HK-2 (cell line): ENCODE data around the gene RPL13.

ENCODE experiments used
- DNase-seq: peaks from one replicate; pipeline ENCODE4 v3.0.0-alpha.2; 2018; ENCODE audit not compliant: unreplicated experiment

The RPL13 gene

GRCh38 chr16:89598199-89598598 is 37.7 kb downstream of the RPL13 start:
- DNase-seq: no peak

DNA sequence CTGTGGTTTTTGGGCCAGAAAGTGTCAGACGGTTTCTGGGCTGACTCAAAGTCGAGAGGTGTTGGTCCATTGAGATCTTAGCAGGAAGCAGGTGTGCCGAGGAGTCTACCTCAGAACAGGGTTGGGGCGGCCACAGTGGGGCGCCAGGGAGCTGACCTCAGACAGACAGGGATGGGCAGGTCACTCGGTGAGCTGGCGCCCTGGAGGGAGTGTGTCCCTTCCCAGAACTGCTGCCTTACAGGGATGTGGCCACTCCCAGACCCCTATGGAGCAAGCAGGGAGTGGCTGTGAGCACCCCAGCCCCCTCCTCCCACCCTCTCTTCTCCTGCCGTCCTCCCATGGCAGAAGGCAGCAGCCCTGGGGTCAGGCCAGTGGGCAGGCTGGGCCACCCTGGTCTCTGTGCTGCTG is 39.0 kb downstream of the RPL13 start:
- peak; percentile 77 for DNase-seq

- no peak for DNase-seq
These were observed 39.4 kb downstream of the RPL13 start for GRCh38 chr16:89599902-89600301.

- no peak for DNase-seq
These were observed 39.9 kb downstream of the RPL13 start for GRCh38 chr16:89600427-89600826.

DNA sequence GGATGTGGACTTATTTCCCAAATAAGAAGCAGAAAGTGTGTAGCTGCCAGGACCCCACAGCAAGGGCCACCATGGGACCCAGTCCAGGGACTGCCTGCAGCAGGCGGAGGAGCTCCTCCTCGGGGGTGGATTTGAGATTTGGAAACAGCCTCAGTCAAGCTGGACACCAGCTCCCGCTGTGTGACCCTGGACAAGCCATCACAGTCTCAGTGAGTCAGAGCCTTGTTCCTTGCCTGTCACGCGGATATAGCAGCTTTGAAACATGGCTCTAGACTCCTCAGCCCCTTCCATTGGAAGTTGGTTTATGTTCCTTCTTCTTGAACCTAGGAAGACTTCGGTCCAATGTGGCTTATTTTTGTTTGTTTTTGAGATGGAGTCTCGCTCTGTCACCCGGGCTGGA is 40.5 kb downstream of the RPL13 start:
- no peak for DNase-seq

GRCh38 chr16:89601906-89602272 is 41.4 kb downstream of the RPL13 start:
- DNase-seq: no peak

- peak; percentile 86 for DNase-seq
These were observed 41.9 kb downstream of the RPL13 start for GRCh38 chr16:89602273-89602951.

DNA sequence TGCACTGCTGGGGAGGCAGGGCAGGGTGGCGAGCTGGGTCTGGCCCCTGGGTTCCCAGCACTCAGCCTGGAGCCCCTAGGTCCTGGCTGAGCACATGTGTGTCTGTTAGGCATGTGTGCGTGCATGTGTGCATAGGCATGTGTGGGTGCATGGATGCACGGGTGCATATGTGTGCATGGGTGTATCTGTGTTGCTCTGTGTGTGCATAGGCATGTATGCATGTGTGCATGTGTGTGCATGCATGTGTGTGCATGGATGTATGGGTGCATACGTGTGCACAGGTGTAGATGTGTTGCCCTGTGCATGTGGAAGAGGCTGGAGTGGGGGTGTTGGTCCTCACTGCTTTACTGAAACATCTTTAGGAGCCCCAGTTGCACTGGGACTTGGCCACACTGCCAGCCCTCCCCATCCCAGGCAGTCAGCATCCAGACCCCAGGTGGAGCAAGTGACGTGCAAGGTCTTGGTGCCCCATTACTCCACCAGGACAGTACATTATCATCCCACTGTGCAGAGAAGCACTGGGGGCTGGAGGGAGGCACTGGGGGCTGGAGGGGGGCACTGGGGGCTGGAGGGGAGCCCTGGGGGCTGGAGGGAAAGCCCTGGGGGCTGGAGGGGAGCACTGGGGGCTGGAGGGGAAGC is 42.6 kb downstream of the RPL13 start:
- DNase-seq: no peak

DNA sequence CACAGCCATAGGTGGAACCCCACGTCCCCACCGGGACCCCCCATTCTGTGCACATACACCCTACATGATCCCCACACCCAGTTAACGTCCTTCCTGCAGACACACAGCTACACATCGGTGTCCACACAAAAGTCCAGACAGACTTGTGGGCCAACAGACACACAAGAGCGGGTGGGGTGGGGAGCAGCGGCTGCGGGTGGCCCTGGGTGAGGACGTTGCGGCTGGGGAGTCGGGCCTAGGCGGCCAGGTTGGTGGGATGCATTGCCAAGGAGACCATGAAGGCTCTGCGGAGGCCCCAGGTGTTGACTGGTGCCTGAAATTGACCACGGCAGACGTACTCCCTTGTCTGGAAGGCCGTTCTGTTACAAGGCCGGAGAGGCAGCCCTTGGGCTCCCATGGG is 44.3 kb downstream of the RPL13 start:
- no peak for DNase-seq

DNA sequence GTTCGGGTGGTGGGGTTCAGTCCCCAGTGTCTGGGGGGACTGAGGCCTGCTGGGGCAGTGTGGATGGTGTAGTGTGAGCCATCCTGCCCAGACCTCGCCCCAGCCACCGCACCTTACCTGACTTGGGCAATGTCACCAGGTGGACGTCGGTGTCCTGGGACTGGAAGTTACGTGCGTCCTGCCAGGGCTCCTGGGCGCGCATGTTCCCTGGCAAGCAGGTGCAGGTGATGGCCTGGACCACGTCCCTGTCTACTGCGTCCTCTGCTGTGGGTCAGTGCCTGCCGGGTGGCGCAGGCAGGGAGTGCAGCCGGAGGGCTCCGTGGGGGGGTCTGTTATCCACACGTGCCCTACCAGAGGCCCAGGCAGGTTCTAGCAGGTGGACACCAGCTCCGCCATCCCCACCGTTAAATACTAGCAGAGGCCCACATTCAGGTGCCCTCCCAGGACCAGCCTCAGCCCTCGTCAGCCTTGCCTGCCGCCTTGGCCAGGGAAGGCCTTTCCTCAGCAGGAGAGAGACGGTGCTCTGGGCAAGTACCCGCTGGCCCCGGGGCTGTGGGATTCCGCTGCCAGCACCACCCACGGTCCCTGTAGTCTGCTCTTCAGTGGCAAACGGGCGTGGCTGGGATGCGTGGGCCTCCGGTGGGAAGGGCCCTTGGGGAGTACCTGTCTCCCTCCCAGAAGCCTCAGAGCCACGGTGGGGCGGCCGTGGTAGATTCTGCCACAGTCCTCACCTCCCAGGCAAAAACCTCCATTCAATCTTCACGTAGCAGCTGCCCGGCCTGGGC is 44.9 kb downstream of the RPL13 start:
- no peak for DNase-seq

GRCh38 chr16:89606006-89606405 is 45.5 kb downstream of the RPL13 start:
- no peak for DNase-seq

DNA sequence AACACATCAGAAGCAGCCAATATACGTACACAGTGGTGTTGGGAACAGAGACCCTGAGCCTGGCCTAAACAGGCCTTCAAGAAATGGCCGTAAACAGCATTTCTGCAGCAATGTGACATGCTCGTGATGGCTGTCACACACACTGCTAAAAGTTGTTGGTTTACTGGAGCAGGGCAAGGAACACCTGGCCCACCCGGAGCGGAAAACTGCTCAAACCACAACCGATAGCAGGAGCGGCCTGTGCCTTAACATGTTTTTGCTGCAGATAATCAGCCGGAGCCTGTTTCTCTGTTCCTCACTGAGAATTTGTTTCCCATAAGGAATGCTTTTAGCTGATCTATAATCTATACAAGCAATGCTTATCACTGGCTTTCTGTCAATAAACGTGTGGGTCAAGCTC is 47.0 kb downstream of the RPL13 start:
- no peak for DNase-seq

- no peak for DNase-seq
These were observed 47.7 kb downstream of the RPL13 start for GRCh38 chr16:89607937-89608740.

DNA sequence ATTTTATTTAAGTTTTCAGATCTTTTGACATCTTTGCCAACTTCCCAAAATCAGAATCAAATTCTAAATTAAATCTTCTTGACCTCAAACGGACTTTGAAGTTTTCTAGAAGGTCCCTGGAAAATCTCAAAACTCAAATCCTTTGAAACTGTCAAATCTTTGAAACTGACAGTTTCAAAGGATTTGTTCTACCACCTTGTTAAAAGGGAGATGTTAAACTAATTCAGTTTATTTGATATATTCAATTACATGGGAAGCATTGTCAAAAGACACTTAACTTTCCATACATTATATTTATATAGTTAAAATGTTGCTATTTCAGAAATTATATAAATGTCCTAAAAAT is 49.6 kb downstream of the RPL13 start:
- no peak for DNase-seq

DNA sequence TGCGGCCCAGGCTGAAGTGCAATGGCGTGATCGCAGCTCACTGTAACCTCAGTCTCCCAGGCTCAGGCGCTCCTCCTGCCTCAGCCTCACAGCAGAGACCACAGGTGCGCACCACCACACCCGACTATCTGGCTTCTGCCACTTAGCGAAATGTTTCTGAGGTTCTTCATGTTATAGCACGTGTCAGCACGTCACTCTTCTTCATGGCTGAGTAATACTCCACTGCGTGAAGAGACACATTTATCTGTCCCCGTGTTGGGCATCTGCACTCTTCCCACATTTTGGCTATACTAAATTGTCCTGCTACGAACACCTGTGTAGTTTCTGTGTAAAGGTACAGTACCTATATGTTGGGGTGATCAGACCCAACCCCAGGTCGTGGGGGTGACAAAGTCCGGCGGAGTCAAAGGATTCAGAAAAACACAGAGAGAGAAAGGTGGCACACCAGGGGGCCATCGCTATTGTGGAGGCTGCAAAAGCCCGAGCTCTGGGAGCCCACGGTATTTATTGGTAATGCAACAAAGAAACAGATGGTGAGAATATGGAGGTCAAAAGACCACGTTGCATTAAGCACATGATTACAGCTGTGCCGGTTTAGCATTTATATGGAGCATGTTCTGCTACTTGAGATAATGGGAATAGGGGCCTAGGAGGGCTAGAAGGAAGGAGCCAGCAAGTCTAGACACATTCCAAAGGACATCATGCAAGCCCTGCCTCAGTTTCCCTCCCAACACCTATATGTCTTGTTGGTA is 52.1 kb downstream of the RPL13 start:
- DNase-seq: no peak

- no peak for DNase-seq
These were observed 52.9 kb downstream of the RPL13 start, which contains the start of gene DPEP1 for GRCh38 chr16:89613231-89613953. DPEP1 (plus strand) TSS chr16:89613642; CDS start chr16:89630411, 16,769 bp downstream.

- DNase-seq: no peak
These were observed 53.5 kb downstream of the RPL13 start for GRCh38 chr16:89613954-89614459.
